PC-3 (cell line): ENCODE data around the gene ACAP2. TPM values are rescaled to one million over a fixed set of nuclear protein-coding genes. Genes with fewer than 3 reads are reported as not detected.

Source experiments
- ATAC-seq: fragments of 200-7000 bp; cut with Tn5 transposase; 2 replicates; pipeline ENCODE4 v1.9.1; 2020; ENCODE audit warnings: mild to moderate bottlenecking, moderate library complexity
- BruUV-seq: library from RNA; stranded (reverse); fragments of 400-500 nt; replicated peaks from 2 replicates; lab custom pipeline; 2021; lab: Mats Ljungman, UMichigan
- CTCF ChIA-PET: fragments of 300-600 bp; sonication (Branson Sonifier 250); formaldehyde crosslinking; loops from one replicate; lab custom pipeline; 2022; ENCODE audit warnings: antibody characterized with exemption; lab: Charles Lee
- POLR2A ChIA-PET: fragments of 300-600 bp; sonication (Branson Sonifier 250); formaldehyde crosslinking; loops from one replicate; lab custom pipeline; 2022; ENCODE audit warnings: antibody characterized with exemption; ENCODE audit not compliant: unreplicated experiment; lab: Charles Lee
- DNase-seq: peaks from one replicate; pipeline ENCODE4 v3.0.0-alpha.2; 2015
- H2AFZ ChIP-seq: fragments of 300-600 bp; sonication (generic); 2 replicates; pipeline ENCODE4 v1.6.0; 2016; ENCODE audit warnings: antibody characterized with exemption, low read length
- H3F3A ChIP-seq: fragments of 300-600 bp; sonication (generic); one replicate; pipeline ENCODE4 v1.6.0; 2017; ENCODE audit warnings: antibody characterized with exemption, low read length, control low read depth, mild to moderate bottlenecking; ENCODE audit not compliant: unreplicated experiment
- H3K27ac ChIP-seq: fragments of 300-600 bp; sonication (generic); 2 replicates; pipeline ENCODE4 v1.5.1; 2016; ENCODE audit warnings: mild to moderate bottlenecking, low read length
- H3K27me3 ChIP-seq: fragments of 300-600 bp; sonication (generic); 2 replicates; pipeline ENCODE4 v1.6.1; 2016; ENCODE audit warnings: low read length, mixed read lengths
- H3K36me3 ChIP-seq: fragments of 300-600 bp; sonication (generic); 2 replicates; pipeline ENCODE4 v1.6.1; 2016; ENCODE audit warnings: low read depth, mixed run types, low read length, mixed read lengths
- H3K4me1 ChIP-seq: fragments of 300-600 bp; sonication (generic); 2 replicates; pipeline ENCODE4 v1.5.1; 2016; ENCODE audit warnings: low read length; ENCODE audit not compliant: insufficient read depth
- H3K4me2 ChIP-seq: fragments of 300-600 bp; sonication (generic); 2 replicates; pipeline ENCODE4 v1.6.0; 2016; ENCODE audit warnings: low read length
- H3K4me3 ChIP-seq: fragments of 300-600 bp; sonication (generic); 2 replicates; pipeline ENCODE4 v1.5.1; 2016; ENCODE audit warnings: mild to moderate bottlenecking, low read length, mixed read lengths
- H3K79me2 ChIP-seq: fragments of 300-600 bp; sonication (generic); 2 replicates; pipeline ENCODE4 v1.6.1; 2017; ENCODE audit warnings: low read length, mixed read lengths
- H3K9ac ChIP-seq: fragments of 300-600 bp; sonication (generic); 2 replicates; pipeline ENCODE4 v1.6.0; 2016; ENCODE audit warnings: mild to moderate bottlenecking, low read length
- H3K9me2 ChIP-seq: fragments of 300-600 bp; sonication (generic); replicated peaks from 2 replicates; pipeline ENCODE4 v1.6.1; 2016; ENCODE audit warnings: mixed run types, low read length, mixed read lengths
- H3K9me3 ChIP-seq: fragments of 300-600 bp; sonication (generic); 2 replicates; pipeline ENCODE4 v1.6.1; 2016; ENCODE audit warnings: low read length, mixed read lengths
- H4K20me1 ChIP-seq: fragments of 300-600 bp; sonication (generic); 2 replicates; pipeline ENCODE4 v1.6.1; 2016; ENCODE audit warnings: low read length, mixed read lengths
- EZH2 ChIP-seq: fragments of 300-600 bp; sonication (generic); IDR thresholded peaks from one replicate; pipeline ENCODE4 v1.6.1; 2017; ENCODE audit warnings: antibody characterized with exemption, mild to moderate bottlenecking, low read length; ENCODE audit not compliant: unreplicated experiment
- EZH2phosphoT487 ChIP-seq: fragments of 300-600 bp; sonication (generic); IDR thresholded peaks from 2 replicates; pipeline ENCODE4 v1.6.1; 2018; ENCODE audit warnings: mild to moderate bottlenecking, antibody characterized with exemption, low read length, borderline replicate concordance
- intact Hi-C: fragments of 100-400 bp; cut with micrococcal nuclease; formaldehyde crosslinking; loops from 2 replicates; pipeline ENCODE4 v1.9.0; 2023
- total RNA-seq: library from RNA; depleted of rRNA; stranded (reverse); fragments of >200 nt; gene quantifications from 2 replicates; pipeline ENCODE4 v1.2.3, GENCODE V29; 2014
- TF ChIP-seq, protein P1 (sequence below): fragments of 300-600 bp; sonication (generic); conservative IDR thresholded peaks from 2 replicates; pipeline ENCODE4 v1.5.1; 2017; ENCODE audit warnings: antibody characterized with exemption, low read depth, mild to moderate bottlenecking, low read length

Gene ACAP2
- total RNA-seq, 1 experiment from 2014 or later, result 33.5 TPM

- TF ChIP-seq EZH2 (no peak), EZH2phosphoT487 (no peak)
- TF ChIP-seq, protein P1, sequence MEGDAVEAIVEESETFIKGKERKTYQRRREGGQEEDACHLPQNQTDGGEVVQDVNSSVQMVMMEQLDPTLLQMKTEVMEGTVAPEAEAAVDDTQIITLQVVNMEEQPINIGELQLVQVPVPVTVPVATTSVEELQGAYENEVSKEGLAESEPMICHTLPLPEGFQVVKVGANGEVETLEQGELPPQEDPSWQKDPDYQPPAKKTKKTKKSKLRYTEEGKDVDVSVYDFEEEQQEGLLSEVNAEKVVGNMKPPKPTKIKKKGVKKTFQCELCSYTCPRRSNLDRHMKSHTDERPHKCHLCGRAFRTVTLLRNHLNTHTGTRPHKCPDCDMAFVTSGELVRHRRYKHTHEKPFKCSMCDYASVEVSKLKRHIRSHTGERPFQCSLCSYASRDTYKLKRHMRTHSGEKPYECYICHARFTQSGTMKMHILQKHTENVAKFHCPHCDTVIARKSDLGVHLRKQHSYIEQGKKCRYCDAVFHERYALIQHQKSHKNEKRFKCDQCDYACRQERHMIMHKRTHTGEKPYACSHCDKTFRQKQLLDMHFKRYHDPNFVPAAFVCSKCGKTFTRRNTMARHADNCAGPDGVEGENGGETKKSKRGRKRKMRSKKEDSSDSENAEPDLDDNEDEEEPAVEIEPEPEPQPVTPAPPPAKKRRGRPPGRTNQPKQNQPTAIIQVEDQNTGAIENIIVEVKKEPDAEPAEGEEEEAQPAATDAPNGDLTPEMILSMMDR, result no peak
- ATAC-seq (no peak), DNase-seq (no peak)
- no peaks in the 10 kb centered on the region for H3K36me3 ChIP-seq
- H3K4me3 ChIP-seq, result no peak overlapping the region
- ChIA-PET CTCF (no interaction called here), POLR2A (interaction anchor here (0.6 kb wide), 1 partner anchor 193 kb away, joined by 3 read pairs; no protein-coding TSS in a partner anchor)
- H3K27ac ChIP-seq, result no peak overlapping the region
- H2AFZ ChIP-seq, result no peak overlapping the region
- H4K20me1 ChIP-seq, result no peaks in the 10 kb centered on the region
- no peaks in the 10 kb centered on the region for H3K27me3 ChIP-seq
- no peaks in the 10 kb centered on the region for H3F3A ChIP-seq
- H3K9me3 ChIP-seq, result no peaks in the 10 kb centered on the region
- no peak overlapping the region for H3K9ac ChIP-seq
- H3K79me2 ChIP-seq, result no peaks in the 10 kb centered on the region
- no TSS peak for BruUV-seq
- no peaks in the 10 kb centered on the region for H3K4me1 ChIP-seq
- H3K9me2 ChIP-seq, result no peaks in the 10 kb centered on the region
- H3K4me2 ChIP-seq, result no peak overlapping the region
- intact Hi-C loops, result no loop called here
Observed at GRCh38 chr3:195468841-195469240, 26.0 kb upstream of the ACAP2 start.

- Histone ChIP-seq H3K36me3 (no peaks in the 10 kb centered on the region), H3K27me3 (no peaks in the 10 kb centered on the region), H3K4me3 (no peak overlapping the region), H3K9ac (no peak overlapping the region), H3K9me2 (no peaks in the 10 kb centered on the region), H2AFZ (no peak overlapping the region), H3K79me2 (no peaks in the 10 kb centered on the region), H3K27ac (no peak overlapping the region), H4K20me1 (no peaks in the 10 kb centered on the region), H3K9me3 (no peaks in the 10 kb centered on the region), H3K4me2 (no peak overlapping the region), H3K4me1 (no peaks in the 10 kb centered on the region), H3F3A (no peaks in the 10 kb centered on the region)
- CTCF ChIA-PET, result no interaction called here
- intact Hi-C loops, result no loop called here
- BruUV-seq, result no TSS peak
- POLR2A ChIA-PET, result no interaction called here
- ATAC-seq, result no peak
- no peak for DNase-seq
- no peak for TF ChIP-seq EZH2phosphoT487
- TF ChIP-seq, protein P1, result no peak
- TF ChIP-seq EZH2, result no peak
Observed at GRCh38 chr3:195468391-195468776, 25.6 kb upstream of the ACAP2 start.

- no TSS peak for BruUV-seq
- ChIA-PET CTCF (no interaction called here), POLR2A (no interaction called here)
- H3K9ac ChIP-seq, result no peak overlapping the region
- no peak for DNase-seq
- no peaks in the 10 kb centered on the region for H3K4me1 ChIP-seq
- no peak overlapping the region for H2AFZ ChIP-seq
- no peaks in the 10 kb centered on the region for H3F3A ChIP-seq
- H3K4me3 ChIP-seq, result no peak overlapping the region
- intact Hi-C loops, result no loop called here
- no peaks in the 10 kb centered on the region for H3K27me3 ChIP-seq
- no peak overlapping the region for H3K27ac ChIP-seq
- H3K9me3 ChIP-seq, result no peaks in the 10 kb centered on the region
- TF ChIP-seq EZH2, result no peak
- no peak for TF ChIP-seq EZH2phosphoT487
- TF ChIP-seq, protein P1, result no peak
- H3K4me2 ChIP-seq, result no peak overlapping the region
- ATAC-seq, result no peak
- no peaks in the 10 kb centered on the region for H3K79me2 ChIP-seq
- no peaks in the 10 kb centered on the region for H4K20me1 ChIP-seq
- no peaks in the 10 kb centered on the region for H3K36me3 ChIP-seq
- H3K9me2 ChIP-seq, result no peaks in the 10 kb centered on the region
Observed at GRCh38 chr3:195467641-195468390, 25.0 kb upstream of the ACAP2 start.
